Measurements from ENCODE around the gene KCNK2.

GRCh38 chr1:215219372-215219771 lies 136.8 kb downstream of the KCNK2 start:
- TF ChIP-seq CTCF (IDR thresholded peaks at IDR 0.05; ENCODE audit: low read depth, low read length, poor library complexity, severe bottlenecking) = no peak
- TF ChIP-seq EZH2phosphoT487 (IDR thresholded peaks at IDR 0.05; ENCODE audit: borderline replicate concordance, low read length) = no peak
